GM19324 (cell line): ENCODE measurements around the gene NHLRC4.

Source experiments
- ATAC-seq: cut with Tn5 transposase; IDR thresholded peaks from one replicate; pipeline ENCODE4 v1.9.1; 2021; ENCODE audit warnings: mild to moderate bottlenecking, moderate library complexity; ENCODE audit not compliant: unreplicated experiment, low FRiP score

Gene NHLRC4

GRCh38 chr16:530111-530817 lies 36.5 kb upstream of the NHLRC4 start:
- no peak for ATAC-seq

GRCh38 chr16:531494-532125 lies 35.2 kb upstream of the NHLRC4 start:
- ATAC-seq: no peak

GRCh38 chr16:533391-534123 lies 33.2 kb upstream of the NHLRC4 start:
- ATAC-seq: no peak

GRCh38 chr16:534135-534534 lies 32.7 kb upstream of the NHLRC4 start:
- no peak for ATAC-seq

GRCh38 chr16:534856-535445 lies 31.9 kb upstream of the NHLRC4 start:
- ATAC-seq: no peak

- no peak for ATAC-seq
These were observed 31.1 kb upstream of the NHLRC4 start for GRCh38 chr16:535446-536405.

- no peak for ATAC-seq
These were observed 30.1 kb upstream of the NHLRC4 start for GRCh38 chr16:536746-537145.

GRCh38 chr16:537415-538335 lies 29.1 kb upstream of the NHLRC4 start:
- no peak for ATAC-seq

- no peak for ATAC-seq
These were observed 26.8 kb upstream of the NHLRC4 start for GRCh38 chr16:539901-540530.

- ATAC-seq: no peak
These were observed 26.0 kb upstream of the NHLRC4 start for GRCh38 chr16:540645-541340.

GRCh38 chr16:543301-544164 lies 23.3 kb upstream of the NHLRC4 start:
- no peak for ATAC-seq

- ATAC-seq: no peak
These were observed 22.3 kb upstream of the NHLRC4 start for GRCh38 chr16:544517-544916.

- ATAC-seq: no peak
These were observed 19.7 kb upstream of the NHLRC4 start for GRCh38 chr16:546909-547770.

GRCh38 chr16:548586-548985 lies 18.2 kb upstream of the NHLRC4 start:
- ATAC-seq: no peak

- ATAC-seq: no peak
These were observed 17.1 kb upstream of the NHLRC4 start for GRCh38 chr16:549544-550263.

GRCh38 chr16:551210-551609 lies 15.6 kb upstream of the NHLRC4 start:
- ATAC-seq: no peak
